Stimulated activated CD4-positive, alpha-beta T cell treated with anti-CD3 and anti-CD28 coated beads, Interleukin-2, amount 100 ng/mL, for 48 hours (primary cell): ENCODE data around the gene RPH3AL.

Source experiments
- DNase-seq, 2 donors: peaks; one replicate each; pipeline ENCODE4 v3.0.0-alpha.2; 2020

RPH3AL gene, protein sequence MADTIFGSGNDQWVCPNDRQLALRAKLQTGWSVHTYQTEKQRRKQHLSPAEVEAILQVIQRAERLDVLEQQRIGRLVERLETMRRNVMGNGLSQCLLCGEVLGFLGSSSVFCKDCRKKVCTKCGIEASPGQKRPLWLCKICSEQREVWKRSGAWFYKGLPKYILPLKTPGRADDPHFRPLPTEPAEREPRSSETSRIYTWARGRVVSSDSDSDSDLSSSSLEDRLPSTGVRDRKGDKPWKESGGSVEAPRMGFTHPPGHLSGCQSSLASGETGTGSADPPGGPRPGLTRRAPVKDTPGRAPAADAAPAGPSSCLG

DNA sequence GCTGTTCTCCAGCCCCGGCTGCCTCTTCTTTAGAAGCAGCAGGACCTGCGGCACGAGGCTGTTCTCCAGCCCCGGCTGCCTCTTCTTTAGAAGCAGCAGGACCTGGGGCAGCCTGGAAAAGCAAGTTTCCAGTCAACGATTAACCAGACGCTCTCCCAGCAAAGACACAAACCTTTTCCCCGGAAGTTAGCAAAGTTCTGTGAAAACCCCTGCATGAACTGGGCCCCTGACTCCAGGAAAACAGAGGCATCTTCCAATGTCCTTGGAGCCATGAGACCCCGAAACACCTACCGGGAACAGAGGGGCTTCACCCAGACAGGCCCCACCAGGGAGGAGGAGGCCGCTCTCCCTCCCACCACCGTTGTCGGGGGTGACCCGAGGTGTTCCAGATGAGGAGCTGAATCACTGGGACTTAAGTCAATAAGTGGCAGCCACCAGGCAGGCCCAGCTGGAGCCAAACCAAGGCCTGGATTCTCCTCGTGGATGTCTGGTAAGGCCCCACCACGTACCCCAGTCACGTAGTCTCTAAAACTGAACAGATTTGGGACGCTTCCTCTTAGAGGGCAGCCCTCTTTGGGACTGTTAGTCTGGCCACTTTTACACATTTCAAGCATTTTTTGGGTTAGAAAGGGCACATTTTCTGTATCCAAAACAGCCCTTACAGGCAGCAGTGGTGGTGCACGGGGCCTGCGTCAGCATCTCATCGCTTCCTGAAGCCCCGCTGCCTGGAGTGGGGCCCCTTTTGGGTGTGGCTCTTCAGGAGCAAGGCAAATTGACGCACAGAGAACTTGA lies at the start of gene RPH3AL:
Gene RPH3AL (minus strand): TSS at position 387 of the 792 bp plus-strand sequence. CDS start 25,264 bp downstream, outside the sequence.
- no peak for DNase-seq

DNA sequence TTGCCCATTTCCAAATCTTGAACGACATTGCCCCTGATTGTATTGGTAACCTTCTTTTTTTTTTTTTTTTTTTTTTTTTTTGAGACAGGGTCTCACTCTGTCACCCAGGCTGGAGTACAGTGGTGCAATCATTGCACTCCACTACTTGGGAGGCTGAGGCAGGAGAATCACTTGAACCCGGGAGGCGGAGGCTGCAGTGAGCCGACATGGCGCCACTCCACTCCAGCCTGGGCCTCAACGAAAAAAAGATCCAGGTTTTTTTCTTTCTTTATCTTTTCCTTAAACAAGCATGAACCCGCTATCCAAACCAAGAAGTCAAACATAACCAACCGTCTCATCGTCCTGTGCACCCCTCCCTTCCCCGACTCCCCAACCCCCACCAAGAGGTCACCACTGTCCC lies 47.6 kb upstream of the RPH3AL start:
- DNase-seq, result no peak

DNA sequence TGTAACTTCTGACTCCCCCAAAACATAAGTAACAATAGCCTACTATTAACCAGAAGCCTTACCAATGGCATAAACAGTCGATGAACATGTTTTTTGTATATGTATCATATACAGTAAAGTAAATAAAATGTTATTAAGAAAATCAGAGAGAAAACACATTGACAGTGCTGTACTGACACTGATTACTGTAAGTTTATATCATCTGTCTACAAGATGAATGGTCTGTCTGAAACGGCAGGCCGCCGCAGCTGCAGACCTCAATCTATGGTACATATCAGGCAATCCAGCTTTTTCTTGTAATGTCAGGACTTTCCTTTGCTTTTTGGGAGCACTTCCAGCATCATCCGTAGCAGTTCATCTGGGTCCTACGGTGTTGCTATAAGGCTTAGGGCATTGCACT lies 44.2 kb upstream of the RPH3AL start:
- no peak for DNase-seq

DNA sequence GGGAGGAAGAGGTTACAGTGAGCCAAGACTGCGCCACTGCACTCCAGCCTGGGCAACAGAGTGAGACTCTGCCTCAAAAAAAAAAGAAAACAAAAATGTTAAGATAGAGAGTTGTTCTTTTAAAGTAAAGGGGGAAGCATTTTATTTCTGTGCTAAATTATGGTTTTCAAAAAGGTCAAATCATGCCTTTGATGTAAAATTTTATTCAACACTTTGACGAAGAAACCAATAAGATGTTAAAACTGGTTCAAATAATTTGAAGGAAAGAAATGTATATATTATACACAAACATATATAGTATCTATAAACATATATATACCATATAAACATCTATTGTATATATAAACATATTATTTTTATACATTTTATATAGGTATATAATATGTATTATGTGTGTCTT lies 43.4 kb upstream of the RPH3AL start:
- no peak for DNase-seq

DNA sequence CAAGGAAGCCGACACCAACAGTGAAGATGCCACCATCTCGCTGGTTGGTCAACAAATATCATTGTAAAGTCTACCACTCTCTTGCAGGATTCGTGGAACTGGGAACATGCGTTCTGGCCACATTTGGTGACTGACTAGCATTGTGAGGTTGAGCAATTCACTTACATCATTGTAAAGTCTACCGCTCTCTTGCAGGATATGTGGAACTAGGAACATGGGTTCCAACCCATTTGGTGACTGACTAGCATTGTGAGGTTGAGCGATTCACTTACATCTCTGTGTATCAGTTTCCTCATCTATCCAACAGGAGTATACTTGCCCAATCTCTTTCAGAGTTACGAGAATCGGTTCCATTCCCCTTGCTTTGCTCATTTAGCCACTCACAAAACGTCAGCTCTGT lies 42.6 kb upstream of the RPH3AL start:
- DNase-seq, result no peak

DNA sequence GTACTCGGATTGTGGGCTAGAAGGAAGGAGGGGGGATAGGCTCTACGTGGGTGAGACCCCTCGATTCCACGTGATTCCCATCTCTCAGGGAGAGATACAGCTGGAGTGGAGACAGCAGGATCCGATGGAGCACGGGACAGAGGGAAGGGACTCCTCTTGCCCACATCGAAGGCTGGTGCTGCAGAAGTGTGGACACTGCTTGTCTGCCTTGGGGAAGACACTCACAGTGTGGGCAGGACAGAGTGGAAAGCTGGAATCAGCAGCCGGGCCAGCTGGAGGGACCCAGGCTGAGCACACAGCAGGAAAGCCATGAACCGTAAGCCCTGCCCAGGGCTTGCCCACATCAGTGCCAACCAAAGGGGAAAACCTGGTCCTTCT lies 42.1 kb upstream of the RPH3AL start:
- no peak for DNase-seq

DNA sequence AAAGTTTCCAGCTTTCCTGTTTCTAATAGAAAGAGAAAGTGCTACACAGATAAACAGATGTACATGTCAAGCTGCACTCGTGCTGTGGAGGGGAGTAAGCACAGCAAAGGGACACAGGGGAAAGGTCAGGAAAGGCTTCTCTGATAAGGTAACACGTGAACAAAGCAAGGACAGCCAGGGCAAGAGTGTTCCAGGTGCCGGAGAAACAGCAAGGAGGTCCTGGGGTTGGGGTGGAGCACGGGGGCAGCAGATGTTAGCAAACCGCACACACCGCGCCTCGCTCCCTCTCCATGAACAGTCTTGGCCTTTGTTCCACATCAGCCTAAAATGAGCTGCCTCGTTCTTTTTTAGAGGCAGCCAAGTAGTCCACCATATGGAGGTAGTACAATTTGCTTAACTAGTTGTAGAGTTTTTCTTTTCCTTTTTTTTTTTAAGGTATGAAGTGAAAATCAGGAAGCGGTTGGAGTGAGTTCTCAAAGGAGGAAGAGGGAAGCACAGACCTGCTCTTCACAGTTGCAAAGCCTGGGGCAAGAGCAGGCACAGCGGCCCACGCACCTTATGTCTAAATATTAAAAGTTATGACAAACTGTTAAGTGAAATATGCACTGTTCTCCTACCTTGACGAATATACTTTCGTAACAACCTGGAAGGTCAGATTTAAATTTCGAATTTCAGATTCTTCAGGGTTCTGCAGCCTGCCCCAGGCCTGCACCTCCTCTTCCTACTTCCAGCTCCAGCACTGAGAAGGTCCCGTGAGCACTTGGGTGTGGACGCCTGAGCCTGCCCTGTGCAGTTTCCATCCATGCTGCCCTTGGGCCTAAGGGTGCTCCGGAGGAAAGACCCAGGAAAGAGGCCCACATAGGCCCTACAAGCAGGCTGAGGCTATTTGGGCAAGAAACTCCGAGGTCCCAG lies 41.5 kb upstream of the RPH3AL start:
- DNase-seq, result no peak

DNA sequence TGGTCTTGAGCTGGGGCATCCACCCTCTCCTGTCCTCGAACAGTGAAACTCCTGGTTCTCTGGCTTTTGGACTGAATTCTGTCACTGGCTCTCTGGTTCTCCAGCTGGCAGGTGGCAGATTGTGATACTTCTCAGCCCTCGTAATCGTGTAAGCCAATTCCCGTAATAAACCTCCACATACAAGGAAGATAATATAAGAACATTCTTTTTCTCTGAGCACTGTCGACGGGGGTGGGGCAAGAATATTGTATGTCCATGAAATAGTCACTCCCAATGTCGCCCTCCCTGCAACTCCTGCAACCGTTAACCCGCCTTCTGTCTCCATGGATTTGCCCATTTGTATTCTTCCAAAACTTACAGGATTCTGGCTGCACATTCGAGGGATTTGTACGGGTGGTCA lies 39.2 kb upstream of the RPH3AL start:
- no peak for DNase-seq

DNA sequence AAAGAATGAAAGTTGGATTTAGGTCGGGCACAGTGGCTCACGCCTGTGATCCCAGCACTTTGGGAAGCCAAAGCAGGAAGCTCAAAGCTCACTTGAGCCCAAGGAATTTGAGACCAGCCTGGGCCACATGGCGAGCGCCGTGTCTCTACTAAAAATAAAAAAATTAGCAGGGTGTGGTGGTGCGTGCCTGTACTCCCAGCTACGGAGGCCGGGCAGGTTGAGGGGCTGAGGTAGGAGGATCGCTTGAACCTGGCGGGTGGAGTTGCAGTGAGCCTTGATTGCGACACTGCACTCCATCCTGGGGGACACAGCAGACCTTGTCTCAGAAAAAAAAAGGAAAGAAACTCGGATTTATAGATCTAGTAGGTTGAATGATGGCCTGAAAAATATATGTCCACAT lies 37.4 kb upstream of the RPH3AL start:
- DNase-seq, result no peak

DNA sequence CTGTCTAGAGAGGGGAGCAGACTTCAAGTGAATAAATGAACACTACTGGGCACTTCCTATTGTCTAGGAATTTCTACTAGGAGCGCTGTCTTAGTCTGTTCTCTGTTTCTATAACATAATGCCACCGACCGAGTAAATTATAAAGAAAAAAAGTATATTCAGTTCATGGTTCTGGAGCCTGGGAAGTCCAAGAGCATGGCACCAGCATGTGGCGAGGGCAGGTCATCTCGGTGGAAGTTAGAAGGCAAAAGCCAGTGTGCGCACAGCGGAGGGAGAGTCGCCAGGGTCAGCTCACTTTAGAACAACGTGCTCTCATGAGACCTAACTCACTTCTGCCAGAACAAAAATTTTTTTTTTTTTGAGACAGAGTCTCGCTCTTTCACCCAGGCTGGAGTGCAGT lies 35.5 kb upstream of the RPH3AL start:
- DNase-seq, result no peak

DNA sequence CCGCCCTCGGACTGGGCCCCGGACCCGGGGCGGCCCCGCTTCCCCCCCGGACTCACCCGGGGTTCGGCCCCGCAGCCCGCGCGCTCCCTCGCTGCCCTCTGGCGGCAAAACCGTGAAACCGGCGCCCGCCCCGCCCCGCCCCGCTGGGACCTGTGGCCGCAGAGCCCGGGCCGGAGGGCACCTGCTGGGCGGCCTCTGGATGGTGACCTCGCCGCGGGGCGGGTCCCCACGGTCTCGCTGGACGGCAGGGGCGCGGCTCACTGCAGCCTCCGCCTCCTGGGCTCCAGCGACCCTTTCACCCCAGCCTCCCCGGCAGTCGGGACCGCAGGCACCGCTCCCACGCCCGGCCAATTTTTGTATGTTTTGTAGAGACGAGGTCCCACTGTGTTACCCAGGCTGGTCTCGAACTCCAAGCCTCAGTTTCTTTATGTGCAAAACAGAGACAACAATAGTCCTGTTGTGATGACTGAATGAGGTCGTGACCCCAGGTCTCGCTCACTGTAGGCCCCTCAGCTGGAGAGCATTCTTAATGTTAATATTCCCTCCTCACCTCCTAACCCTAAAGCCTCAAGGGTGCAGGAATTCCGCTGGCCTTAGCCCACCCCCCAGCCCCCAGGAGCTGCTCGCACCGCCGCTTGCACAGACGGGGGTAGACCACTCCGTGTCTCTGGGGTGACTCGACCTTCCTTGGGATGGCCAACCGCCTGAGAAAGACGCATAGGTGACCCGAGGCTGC lies 33.7 kb upstream of the RPH3AL start:
- DNase-seq, result peak; percentile 74 to 78

DNA sequence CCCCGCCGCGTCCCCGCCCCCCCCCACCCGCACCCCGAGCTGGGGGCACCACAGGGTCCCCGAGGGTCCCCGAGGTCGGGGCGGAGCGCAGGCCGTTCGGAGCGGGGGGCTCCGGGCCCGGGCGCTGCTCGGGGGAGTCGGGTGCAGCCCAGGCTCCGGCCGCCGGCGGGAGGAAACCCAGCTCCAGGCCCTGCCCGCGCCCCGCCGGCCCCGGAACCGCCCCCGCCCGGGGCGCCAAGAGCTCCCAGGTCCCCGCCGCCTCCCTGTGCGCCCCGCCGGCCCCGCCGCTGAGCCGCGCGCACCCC lies 33.2 kb upstream of the RPH3AL start:
- DNase-seq, result no peak

DNA sequence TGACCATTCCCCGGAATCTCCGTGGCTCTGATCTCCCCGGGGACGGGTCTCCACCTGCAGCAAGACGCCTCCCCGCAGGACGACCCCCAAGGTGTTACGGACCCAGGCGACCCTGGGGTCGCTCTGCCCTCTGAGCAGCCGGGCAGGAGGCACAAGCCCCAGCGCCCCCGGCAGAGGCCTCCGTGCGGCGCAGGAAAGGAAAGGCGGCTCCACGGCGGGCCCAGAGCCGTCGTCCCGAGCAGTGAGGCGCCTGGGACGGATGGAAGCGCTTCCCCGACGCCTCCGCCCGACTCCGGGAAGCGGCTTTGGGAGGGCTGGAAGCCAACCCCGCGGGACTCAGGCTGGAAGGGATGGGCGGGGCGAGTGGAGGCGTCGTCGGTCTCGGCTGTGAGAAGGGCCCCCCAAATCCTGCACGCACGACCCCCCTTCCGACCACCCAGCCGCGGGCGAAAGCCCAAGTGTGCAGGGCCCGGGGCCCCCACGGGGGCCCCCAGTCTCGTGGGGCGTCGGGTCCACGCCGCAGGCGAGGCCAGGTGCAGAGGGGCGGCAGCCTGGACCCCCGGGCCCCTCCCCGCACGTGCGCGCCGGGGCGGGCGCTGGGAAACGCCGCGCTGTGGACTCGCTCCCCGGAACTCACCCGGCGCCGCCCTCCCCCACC lies 32.7 kb upstream of the RPH3AL start:
- no peak for DNase-seq

DNA sequence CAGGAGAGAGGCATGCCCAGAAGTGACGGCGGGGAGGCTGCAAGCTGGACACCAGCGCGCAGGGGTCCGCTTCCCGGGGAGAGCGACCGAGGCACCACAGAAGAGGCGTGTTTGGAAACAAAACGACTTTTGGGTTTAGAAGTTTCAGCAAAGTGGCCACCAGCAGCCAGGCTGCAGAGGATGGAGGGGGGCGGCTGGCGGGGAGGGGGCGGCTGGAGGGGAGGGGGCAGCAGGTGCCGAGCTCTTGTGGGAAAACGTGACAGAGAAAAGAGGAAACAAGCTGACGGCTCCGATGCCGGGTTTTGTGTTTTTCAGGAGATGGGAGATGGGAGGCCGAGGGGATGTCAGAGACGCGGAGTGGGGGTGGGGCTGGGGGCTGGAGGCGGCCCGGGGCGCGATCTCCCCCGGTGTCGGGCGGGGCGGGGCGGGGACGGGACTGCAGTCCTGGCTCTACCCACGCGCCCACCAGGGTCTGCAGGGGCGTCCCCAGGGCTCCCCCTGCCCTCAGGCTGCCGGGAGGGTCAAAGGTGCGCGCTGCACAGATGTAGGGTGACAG lies 32.1 kb upstream of the RPH3AL start:
- no peak for DNase-seq

DNA sequence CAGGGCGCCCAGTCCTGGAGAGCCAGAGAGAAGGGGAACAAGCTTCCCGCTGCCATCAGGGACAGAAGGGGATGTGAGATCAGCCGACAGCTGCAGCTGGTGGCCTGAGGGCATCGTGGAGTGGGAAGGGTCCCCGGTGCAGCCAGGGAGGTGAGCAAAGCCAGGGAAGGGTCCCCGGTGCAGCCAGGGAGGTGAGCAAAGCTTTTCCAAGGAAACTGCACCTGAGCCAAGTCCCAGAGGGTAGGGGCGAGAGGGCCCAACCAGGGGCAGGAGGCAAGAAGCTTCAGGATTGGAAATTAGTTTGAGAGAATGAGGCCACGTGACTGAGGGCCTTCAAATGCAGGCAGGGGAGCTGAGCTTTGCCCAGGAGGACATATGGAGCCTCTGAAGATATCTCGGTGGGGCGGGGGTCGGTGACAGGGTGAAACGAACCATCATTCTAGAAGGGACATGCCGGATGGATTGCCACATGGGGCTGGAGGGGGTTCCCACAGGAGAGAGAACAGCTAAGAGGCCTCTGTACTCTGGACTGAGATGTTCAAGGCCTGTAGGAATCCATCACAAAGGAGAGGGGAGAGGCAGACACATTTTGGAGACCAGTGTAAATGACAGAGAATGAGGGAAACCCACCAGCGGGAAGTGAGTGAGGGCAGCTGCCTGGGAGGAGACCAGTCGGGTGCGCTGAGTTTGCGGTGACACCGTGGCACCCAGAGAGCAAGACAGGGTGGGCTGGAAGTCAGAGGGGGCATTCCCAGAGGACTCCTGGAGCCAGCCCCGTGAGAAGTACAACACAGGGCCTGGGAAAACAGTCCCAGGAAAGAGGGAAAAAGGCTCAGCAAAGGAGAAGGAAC lies 31.4 kb upstream of the RPH3AL start:
- DNase-seq, result no peak

DNA sequence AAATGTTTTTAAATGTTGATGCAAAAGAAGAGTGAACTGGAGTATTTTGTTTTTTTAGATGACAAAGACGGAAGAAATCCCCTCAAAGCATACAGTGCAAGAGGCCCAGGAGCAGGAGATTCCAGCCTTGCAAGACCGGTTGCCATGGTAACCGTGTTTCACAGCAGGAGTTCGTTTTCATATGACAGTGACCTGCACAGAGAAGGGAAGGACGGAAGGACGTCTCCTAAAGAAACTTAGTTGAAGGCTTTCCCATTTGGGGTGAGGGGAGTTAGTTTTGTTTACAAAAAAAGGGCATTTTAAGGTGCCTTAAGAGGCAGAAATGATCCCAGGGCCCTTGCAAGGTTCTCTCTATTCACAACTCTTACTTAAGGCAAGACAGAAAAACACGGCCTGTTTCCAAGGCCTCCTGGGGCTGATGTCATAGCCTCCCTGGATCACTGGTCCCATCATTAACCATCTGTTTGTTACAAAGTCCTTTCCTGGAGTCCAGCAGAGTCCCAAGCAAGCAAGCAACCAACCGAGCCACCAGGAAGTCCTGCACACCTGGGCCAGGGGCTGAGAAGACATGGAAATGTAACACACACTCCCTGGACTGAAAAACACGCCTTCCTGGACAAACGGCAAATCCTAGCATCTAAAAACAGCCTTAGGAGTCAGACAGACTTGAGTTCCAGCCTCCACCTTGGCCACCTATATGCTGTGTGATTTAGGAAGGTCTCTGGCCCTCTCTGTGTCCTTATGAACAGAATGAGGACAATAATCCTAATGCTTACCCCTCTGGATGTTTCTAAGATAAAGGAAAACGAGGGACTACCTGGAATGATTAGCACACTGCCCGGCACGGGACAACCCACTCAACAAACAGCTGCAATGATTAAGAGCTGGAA lies 30.3 kb upstream of the RPH3AL start:
- DNase-seq, result no peak

DNA sequence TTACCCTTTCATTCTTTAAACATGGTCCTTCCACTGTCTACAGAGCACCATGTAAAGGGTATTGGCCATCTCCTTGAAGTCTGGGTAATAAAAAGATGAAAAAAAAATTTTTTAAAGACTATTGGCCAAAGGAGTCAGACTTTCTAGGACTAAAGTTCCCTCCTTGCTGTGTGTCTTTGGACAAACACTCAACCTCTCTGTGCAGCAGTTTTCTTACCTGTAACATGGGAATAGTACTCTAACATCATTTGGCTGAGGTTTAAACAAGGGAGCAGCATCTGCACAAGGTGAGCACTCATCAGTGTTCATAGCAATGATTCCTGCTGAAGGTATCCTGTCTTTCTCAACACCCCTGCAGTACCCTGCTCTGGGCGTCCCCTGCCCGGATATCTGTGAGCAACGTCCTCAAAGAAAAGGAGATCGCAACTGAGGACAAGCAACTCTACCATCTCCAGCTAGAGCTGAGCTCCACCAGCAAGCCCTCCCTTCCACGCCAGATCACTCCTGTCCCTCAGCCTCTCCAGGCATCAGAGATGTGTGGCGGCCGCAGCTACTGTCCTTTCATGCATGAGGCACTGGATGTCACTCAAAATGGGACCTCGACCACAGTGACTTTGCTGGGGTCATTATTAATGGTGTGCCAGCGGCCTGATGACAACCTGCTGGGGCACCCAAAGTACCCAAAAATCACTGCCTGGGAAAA lies 29.5 kb upstream of the RPH3AL start:
- no peak for DNase-seq

DNA sequence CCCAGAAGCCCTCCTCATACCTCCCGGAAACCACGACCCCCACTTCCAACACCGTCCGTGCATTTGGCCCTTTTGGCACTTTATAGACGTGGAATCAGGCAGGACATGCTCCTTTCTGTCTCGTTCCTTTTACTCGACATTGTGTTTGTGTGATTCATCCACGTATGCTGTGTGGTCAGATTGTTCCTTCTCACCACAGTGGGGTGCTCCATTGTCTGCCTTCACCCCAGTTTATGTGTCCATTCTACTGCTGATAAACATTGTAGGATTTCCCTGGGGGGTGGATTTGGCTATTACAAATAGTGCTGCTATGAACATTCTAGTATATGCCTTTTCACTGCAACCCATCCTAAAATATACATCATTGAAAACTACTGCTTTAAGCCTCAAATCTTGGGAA lies 28.9 kb upstream of the RPH3AL start:
- DNase-seq, result no peak
